Endometrial microvascular endothelial cells (primary cell): ENCODE results near the gene MORF4L1. TPM values are rescaled to one million over a fixed set of nuclear protein-coding genes. Genes with fewer than 3 reads are reported as not detected.
"Not testable (repeated sequence)": the region's sequence is repeated elsewhere in the genome, so short reads cannot be mapped to it uniquely, and the experiment has no call there.

Source experiments
- in situ Hi-C: cut with HindIII; loops from 2 replicates; pipeline ENCODE4 v1.10.0; 2017; ENCODE audit warnings: low sequenced_read_pairs, low pct_unique_long_range_greater_than_20kb; ENCODE audit errors: inconsistent ontology term
- total RNA-seq: library from RNA; depleted of rRNA; stranded (reverse); fragments of >200 nt; gene quantifications from one replicate; pipeline ENCODE4 v1.2.3, GENCODE V29; 2015; ENCODE audit errors: inconsistent ontology term

The MORF4L1 gene
- total RNA-seq, 1 donor from 2014 or later = 236 TPM

DNA sequence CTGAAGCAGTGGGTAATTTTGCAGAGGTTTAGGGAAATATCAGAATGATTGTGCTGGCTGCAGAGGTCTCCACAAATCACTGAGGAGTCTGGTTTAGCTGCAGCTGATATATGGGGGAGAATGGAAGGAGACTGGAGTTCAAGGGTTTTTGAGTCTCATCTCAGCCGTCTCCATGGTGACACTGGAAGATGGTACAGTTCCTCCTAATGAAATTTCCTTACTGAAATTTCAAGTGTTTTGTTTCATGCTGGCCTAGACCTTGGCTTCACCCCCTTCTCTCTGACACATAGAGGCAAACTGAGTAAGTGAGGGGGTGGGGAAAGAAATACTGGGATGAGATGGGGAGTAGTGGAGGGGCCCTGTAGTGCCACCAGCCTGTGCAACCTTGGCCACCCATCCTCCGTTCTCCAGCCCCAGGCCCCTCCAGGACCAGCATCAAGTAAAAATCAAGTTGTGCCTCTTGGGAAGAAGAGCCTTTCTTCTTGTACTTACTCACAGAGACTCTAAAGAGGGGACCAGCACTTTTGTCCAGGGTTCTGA, 17.8 kb upstream of the MORF4L1 start:
- in situ Hi-C loops = no loop called here

- in situ Hi-C loops = no loop called here
Measured at GRCh38 chr15:78855746-78856145, 16.9 kb upstream of the MORF4L1 start.

DNA sequence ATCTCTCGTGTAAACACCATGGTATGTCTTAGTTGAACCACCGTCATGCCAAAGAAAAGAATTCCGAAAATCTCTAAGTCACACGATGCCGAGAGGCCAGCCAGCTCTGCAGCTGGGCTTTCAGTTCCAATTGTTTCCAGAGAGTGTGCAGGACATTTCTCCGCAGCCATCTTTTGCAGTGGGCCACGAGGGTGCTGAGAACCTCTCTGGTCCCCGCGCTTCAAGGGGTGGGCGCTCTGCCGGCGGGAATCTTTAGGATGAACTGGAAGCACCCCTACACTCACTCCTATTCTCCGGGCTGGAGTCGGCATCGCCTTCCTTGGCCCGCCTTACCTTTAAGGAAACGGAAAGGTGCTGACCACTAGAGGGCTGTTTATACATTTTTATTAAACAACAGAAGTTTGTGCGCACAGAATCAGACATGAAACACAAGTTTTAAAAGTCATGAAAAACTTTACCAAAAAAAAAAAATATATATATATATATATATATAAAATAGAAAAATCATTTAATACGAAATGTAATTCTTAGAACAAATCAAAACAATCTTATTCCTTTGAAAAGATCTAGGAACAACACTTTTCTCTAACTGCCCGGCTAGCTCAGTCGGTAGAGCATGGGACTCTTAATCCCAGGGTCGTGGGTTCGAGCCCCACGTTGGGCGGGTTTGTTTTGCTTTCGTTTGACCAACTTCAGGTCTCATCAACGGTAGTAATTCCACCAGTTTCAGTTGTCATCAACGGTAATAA, 12.5 kb upstream of the MORF4L1 start:
- in situ Hi-C loops = no loop called here

- in situ Hi-C loops = not testable (repeated sequence)
Measured at GRCh38 chr15:78865585-78865984, 7.1 kb upstream of the MORF4L1 start.

GRCh38 chr15:78866031-78866430, 6.7 kb upstream of the MORF4L1 start:
- in situ Hi-C loops = not testable (repeated sequence)

GRCh38 chr15:78866803-78867202, 5.9 kb upstream of the MORF4L1 start:
- in situ Hi-C loops = no loop called here

GRCh38 chr15:78868366-78868765, 4.3 kb upstream of the MORF4L1 start:
- in situ Hi-C loops = no loop called here

GRCh38 chr15:78871483-78872127, 1.1 kb upstream of the MORF4L1 start:
- in situ Hi-C loops = not testable (repeated sequence)

- in situ Hi-C loops = no loop called here
Measured at GRCh38 chr15:78872972-78873792, 492 bp downstream of the MORF4L1 start.

GRCh38 chr15:78873793-78874765, 1.4 kb downstream of the MORF4L1 start:
- in situ Hi-C loops = no loop called here

- in situ Hi-C loops = no loop called here
Measured at GRCh38 chr15:78875107-78875914, 2.6 kb downstream of the MORF4L1 start.

GRCh38 chr15:78876954-78877353, 4.3 kb downstream of the MORF4L1 start:
- in situ Hi-C loops = not testable (repeated sequence)

DNA sequence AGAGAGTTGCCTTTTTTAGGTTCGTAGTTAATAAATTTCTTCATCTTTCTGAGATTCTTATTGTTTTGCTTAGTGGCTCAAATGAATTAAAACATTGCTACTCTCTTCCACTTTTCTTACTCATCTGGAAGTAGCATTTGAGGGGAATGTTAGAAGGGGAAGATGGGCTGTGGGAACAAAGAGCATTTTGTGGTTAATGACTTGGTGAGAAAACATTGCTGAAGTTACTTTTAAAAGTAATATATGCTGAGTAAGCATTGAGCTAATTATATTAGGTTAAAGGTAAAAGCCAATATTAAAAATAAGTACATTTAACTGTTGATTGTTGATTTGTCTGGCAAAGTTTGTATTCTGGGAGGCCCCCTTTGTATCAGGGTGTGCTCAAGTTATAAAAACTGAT, 5.7 kb downstream of the MORF4L1 start:
- in situ Hi-C loops = no loop called here

- in situ Hi-C loops = no loop called here
Measured at GRCh38 chr15:78879517-78880241, 7.0 kb downstream of the MORF4L1 start.

- in situ Hi-C loops = no loop called here
Measured at GRCh38 chr15:78880242-78880533, 7.5 kb downstream of the MORF4L1 start.

DNA sequence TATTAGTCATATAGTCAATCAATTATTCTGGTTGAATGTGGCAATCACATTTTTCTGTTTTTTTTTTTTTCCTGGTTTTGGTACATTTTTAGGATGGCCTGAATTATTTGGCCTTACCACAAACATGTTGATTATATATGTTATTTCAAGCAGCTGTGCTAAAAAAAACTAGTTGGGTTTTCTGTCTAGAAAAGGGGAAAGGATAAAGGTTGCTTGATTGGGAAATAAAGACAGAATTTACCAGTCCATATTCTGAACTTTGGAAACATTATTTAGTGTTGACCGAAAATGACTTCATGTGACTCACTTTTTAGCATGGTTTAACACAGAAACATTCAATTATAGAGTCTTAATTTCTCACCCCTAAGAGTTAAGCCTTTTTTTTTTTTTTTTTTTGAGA, 8.1 kb downstream of the MORF4L1 start:
- in situ Hi-C loops = no loop called here

- in situ Hi-C loops = no loop called here
Measured at GRCh38 chr15:78881681-78882080, 9.0 kb downstream of the MORF4L1 start.
